NCI-H2029 (cell line): ENCODE data around the gene HSBP1L1.

Source experiments
- DNase-seq: peaks from one replicate; lab custom pipeline; 2025; lab: John Stamatoyannopoulos, UW

The HSBP1L1 gene

GRCh38 chr18:79930020-79930642, 34.3 kb upstream of the HSBP1L1 start:
- no peak for DNase-seq

GRCh38 chr18:79931475-79931874, 33.0 kb upstream of the HSBP1L1 start:
- no peak for DNase-seq

GRCh38 chr18:79932907-79933306, 31.5 kb upstream of the HSBP1L1 start:
- DNase-seq = no peak

GRCh38 chr18:79933765-79934164, 30.7 kb upstream of the HSBP1L1 start:
- DNase-seq = no peak

- no peak for DNase-seq
Observed at GRCh38 chr18:79934311-79935097, 29.9 kb upstream of the HSBP1L1 start.

- DNase-seq = no peak
Observed at GRCh38 chr18:79935098-79935480, 29.4 kb upstream of the HSBP1L1 start.

GRCh38 chr18:79935499-79935898, 28.9 kb upstream of the HSBP1L1 start:
- no peak for DNase-seq

GRCh38 chr18:79935925-79936324, 28.5 kb upstream of the HSBP1L1 start:
- no peak for DNase-seq

GRCh38 chr18:79936641-79937040, 27.8 kb upstream of the HSBP1L1 start:
- no peak for DNase-seq

- DNase-seq = no peak
Observed at GRCh38 chr18:79937103-79937860, 27.2 kb upstream of the HSBP1L1 start.

- DNase-seq = no peak
Observed at GRCh38 chr18:79938196-79938595, 26.2 kb upstream of the HSBP1L1 start.

GRCh38 chr18:79939096-79939495, 25.3 kb upstream of the HSBP1L1 start:
- no peak for DNase-seq

GRCh38 chr18:79940126-79940813, 24.2 kb upstream of the HSBP1L1 start:
- no peak for DNase-seq

GRCh38 chr18:79940814-79941472, 23.5 kb upstream of the HSBP1L1 start:
- DNase-seq = no peak

- DNase-seq = no peak
Observed at GRCh38 chr18:79941473-79942119, 22.8 kb upstream of the HSBP1L1 start.

GRCh38 chr18:79942211-79942610, 22.2 kb upstream of the HSBP1L1 start:
- DNase-seq = no peak

- no peak for DNase-seq
Observed at GRCh38 chr18:79942786-79943607, 21.4 kb upstream of the HSBP1L1 start.

GRCh38 chr18:79943608-79944125, 20.8 kb upstream of the HSBP1L1 start:
- no peak for DNase-seq

- no peak for DNase-seq
Observed at GRCh38 chr18:79944126-79944731, 20.2 kb upstream of the HSBP1L1 start.

GRCh38 chr18:79944746-79945117, 19.7 kb upstream of the HSBP1L1 start:
- DNase-seq = no peak
